HFFc6 (cell line): ENCODE results near the gene SYCE3. TPM values are rescaled to one million over a fixed set of nuclear protein-coding genes. Genes with fewer than 3 reads are reported as not detected.

Experiments
- DNase-seq: peaks from one replicate; pipeline ENCODE4 v3.0.0-alpha.2; 2018
- H3K27ac Mint-ChIP-seq: 2 replicates; pipeline ENCODE4 v1.8.0; 2020; ENCODE audit warnings: mild to moderate bottlenecking, mixed read lengths
- H3K27me3 Mint-ChIP-seq: 2 replicates; pipeline ENCODE4 v1.8.0; 2021; ENCODE audit warnings: mild to moderate bottlenecking, moderate library complexity, mixed read lengths; ENCODE audit not compliant: insufficient read depth
- H3K36me3 Mint-ChIP-seq: 2 replicates; pipeline ENCODE4 v1.8.0; 2021; ENCODE audit warnings: low read depth, mixed read lengths
- H3K4me1 Mint-ChIP-seq: 2 replicates; pipeline ENCODE4 v1.8.0; 2020; ENCODE audit warnings: low read depth, mixed read lengths
- H3K4me3 Mint-ChIP-seq: 2 replicates; pipeline ENCODE4 v1.8.0; 2020; ENCODE audit warnings: mild to moderate bottlenecking, moderate library complexity, mixed read lengths
- H3K9me3 Mint-ChIP-seq: 2 replicates; pipeline ENCODE4 v1.8.0; 2020; ENCODE audit warnings: mild to moderate bottlenecking, mixed read lengths
- total RNA-seq, 6 experiments: library from RNA; stranded (reverse); fragmentation: NEBNext Ultra II Directional; extraction: Animal tissue kit (Norgen Biotek cat#: 25700); gene quantifications; 2 replicates in 1 of 6; 3 replicates in 5 of 6; pipeline ENCODE4 v1.2.3, GENCODE V29; 2021
- TF ChIP-seq, protein P1 (sequence below): fragments of 200-600 bp; sonication (generic); IDR thresholded peaks from 2 replicates; pipeline ENCODE4 v1.5.0; 2021; ENCODE audit warnings: antibody characterized with exemption, mild to moderate bottlenecking

SYCE3 gene
- total RNA-seq, 6 experiments from 2014 or later: not detected

DNA sequence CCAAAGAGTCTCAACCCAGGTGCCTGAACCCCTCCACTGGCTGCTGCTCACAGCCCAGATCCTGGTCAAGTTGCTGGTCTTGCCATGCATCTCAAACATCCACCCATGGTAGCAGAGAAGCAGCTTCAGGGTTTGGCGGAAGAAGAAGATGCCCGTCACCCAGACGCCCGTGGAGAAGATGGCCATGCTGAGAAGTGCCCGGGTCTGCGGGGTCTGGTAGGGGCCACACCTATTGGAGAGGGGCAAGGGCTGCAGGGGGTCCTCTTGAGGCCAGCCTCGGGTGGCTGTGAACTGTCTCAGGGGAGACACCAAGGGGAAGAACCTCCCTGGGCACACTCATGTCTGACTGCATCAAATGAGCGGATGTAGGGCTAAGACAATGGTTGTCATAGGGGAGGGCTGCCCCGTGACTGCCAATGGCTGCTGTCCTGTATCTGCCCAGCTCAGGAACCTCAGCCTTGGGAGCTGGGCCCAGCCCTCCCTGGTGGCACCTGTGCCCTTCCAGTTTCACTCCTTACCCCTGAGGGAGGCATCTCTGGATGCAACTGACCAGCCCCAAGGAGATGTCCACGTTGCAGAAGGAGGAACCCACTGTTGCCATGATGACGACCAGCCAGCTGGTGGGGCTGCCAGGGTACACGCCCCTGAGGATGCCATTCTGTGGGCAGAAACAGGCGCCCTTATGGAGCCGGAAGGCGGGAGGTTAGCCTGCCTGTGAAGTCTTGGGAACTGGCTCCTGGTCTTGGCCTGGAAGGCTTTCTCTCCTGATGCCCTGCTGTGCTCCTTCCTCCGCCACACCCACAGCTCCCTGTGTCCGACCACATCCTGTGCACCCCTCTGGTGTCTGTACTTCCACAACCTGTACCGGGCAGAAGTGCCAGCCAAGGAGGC is 14.3 kb upstream of the SYCE3 start:
- H3K27me3 Mint-ChIP-seq: peaks cover 15% of the 10 kb centered on the region
- TF ChIP-seq, protein P1, sequence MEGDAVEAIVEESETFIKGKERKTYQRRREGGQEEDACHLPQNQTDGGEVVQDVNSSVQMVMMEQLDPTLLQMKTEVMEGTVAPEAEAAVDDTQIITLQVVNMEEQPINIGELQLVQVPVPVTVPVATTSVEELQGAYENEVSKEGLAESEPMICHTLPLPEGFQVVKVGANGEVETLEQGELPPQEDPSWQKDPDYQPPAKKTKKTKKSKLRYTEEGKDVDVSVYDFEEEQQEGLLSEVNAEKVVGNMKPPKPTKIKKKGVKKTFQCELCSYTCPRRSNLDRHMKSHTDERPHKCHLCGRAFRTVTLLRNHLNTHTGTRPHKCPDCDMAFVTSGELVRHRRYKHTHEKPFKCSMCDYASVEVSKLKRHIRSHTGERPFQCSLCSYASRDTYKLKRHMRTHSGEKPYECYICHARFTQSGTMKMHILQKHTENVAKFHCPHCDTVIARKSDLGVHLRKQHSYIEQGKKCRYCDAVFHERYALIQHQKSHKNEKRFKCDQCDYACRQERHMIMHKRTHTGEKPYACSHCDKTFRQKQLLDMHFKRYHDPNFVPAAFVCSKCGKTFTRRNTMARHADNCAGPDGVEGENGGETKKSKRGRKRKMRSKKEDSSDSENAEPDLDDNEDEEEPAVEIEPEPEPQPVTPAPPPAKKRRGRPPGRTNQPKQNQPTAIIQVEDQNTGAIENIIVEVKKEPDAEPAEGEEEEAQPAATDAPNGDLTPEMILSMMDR: no peak
- no peak overlapping the region for H3K27ac Mint-ChIP-seq
- H3K36me3 Mint-ChIP-seq: no peaks in the 10 kb centered on the region
- no peak overlapping the region for H3K4me3 Mint-ChIP-seq
- no peaks in the 10 kb centered on the region for H3K9me3 Mint-ChIP-seq
- DNase-seq: no peak
- peaks cover 8% of the 10 kb centered on the region; the same call in 1 of the 2 replicates for H3K4me1 Mint-ChIP-seq

DNA sequence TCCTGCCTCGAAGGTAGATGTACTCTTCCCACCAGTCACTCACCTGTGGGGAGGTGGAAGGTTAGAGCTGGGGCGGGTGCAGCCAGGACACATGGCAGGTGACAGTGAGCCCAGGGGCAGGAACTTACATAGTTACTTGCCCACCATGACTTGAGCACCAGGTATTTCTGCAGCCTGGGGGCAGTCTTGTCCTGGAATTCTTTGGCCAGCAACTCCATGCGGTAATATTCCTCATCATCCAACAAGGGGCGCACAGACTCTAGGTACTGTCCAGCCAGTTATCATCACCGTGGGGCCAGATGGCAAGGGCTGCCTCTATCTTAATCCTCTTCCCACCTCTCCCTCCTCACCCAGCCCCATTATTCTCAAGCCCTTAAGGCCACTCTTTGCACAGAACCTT is 13.4 kb upstream of the SYCE3 start:
- H3K4me1 Mint-ChIP-seq: peaks cover 8% of the 10 kb centered on the region; the same call in 1 of the 2 replicates
- no peaks in the 10 kb centered on the region for H3K36me3 Mint-ChIP-seq
- H3K9me3 Mint-ChIP-seq: no peaks in the 10 kb centered on the region
- peaks cover 17% of the 10 kb centered on the region for H3K27me3 Mint-ChIP-seq
- TF ChIP-seq, protein P1: peak; percentile 68
- H3K4me3 Mint-ChIP-seq: no peak overlapping the region
- DNase-seq: peak; percentile 42
- no peak overlapping the region for H3K27ac Mint-ChIP-seq

DNA sequence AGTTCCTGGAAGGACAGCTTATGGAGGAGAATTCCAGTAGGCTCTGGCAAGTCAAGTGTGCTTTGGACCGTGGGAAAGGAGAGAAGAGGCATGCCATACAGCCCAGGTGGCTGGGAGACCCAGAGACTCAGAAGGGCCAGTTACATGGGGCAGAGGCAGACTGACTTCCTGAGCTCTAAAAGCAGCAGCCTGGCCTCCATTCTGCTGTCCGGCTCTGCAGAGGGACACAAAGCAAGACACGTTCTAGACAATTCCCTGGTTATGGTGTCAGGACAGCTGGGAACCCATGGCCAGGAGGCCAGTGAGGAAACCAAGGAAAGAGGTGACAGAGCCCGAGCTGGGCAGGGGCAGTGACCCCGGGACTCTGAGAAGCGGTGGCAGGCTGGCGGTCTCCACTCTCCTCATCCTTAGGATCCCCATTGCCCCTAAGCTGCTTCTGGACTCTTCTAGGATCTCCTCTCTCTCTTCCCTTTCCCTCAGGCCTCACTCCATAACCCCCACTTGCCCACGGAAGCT is 12.8 kb upstream of the SYCE3 start:
- Mint-ChIP-seq H3K4me3 (no peak overlapping the region), H3K27ac (no peak overlapping the region), H3K36me3 (no peaks in the 10 kb centered on the region), H3K27me3 (peaks cover 17% of the 10 kb centered on the region), H3K4me1 (peaks cover 8% of the 10 kb centered on the region; the same call in 1 of the 2 replicates), H3K9me3 (no peaks in the 10 kb centered on the region)
- TF ChIP-seq, protein P1: no peak
- DNase-seq: no peak

DNA sequence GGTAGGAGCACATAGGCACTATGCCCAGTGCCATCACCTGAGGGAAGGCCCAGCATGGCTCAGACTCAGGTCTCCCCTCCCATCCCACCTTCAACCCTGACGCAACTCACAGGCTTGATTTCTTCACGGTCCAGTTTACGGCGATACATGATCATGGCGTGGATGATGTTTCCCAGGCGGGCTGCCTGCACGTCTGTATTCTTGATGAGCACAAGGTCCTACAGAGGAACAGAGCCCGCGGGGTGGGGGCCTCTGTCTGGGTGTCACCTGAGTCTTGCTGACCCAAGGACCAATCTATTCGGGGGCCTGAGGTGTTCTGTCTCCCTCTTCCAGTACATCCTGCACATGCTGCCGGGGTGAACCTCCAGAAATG is 11.7 kb upstream of the SYCE3 start:
- Mint-ChIP-seq H3K9me3 (no peaks in the 10 kb centered on the region), H3K27ac (no peak overlapping the region)

DNA sequence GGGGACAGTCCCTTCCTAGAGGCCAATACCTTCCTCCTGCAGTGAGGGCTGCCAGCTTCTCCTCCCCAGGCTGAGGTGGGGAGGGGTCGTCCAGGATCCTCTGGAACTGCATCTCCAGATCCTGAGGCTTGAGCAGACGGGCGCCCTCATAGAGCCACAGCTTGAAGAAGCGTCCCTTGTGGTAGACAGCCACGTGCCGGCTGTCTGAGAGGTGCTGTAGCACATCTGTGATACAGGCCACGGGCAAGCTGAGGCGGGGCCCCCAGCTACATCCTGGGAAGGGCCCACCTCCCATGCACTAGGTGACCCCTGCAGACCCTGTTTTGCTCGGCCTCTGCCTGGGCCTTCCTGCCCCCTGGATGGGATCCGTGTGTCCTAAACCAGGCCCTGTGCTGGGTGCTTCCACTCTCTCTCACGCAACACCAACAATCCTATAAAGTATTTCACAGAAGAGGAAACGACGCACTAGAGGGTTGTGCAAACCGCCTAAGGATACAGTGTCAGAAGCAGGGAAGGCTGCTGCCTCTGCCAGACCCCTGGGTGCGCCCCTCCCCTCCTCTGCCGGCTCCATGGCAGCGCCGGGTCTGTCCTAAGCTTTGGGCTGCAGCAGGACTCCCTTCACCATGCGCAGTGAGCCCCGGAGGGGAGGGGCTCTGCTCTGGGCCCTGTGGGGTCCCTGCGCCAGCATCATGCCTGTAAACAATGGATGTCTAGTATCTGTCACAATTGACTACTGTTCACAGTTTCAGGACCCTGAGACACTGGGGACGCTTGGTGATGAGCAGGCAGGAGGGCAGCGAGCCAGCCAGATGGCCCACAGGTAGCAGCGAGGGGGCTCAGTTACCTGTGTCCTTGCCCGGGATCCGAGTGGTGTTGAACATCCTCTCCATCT is 11.0 kb upstream of the SYCE3 start:
- Mint-ChIP-seq H3K9me3 (no peaks in the 10 kb centered on the region), H3K36me3 (no peaks in the 10 kb centered on the region), H3K27me3 (peaks cover 19% of the 10 kb centered on the region), H3K4me3 (no peak overlapping the region), H3K4me1 (peaks cover 4% of the 10 kb centered on the region; the same call in 1 of the 2 replicates), H3K27ac (no peak overlapping the region)
- DNase-seq: no peak
- TF ChIP-seq, protein P1: no peak

More for the DNA sequence above, 11.7 kb upstream of the SYCE3 start:
- H3K27me3 Mint-ChIP-seq: peaks cover 19% of the 10 kb centered on the region
- no peak for DNase-seq
- no peaks in the 10 kb centered on the region for H3K36me3 Mint-ChIP-seq
- peaks cover 8% of the 10 kb centered on the region; the same call in 1 of the 2 replicates for H3K4me1 Mint-ChIP-seq
- TF ChIP-seq, protein P1: no peak
- H3K4me3 Mint-ChIP-seq: no peak overlapping the region
